Mesenchymal stem cell (in vitro differentiated cells and primary cell): ENCODE results near the gene CELF4.

Source experiments
- DNase-seq: peaks from one replicate; pipeline ENCODE4 v3.0.0-alpha.2; 2013
- H2AFZ ChIP-seq: one replicate; pipeline ENCODE4 v1.6.1; 2013; ENCODE audit warnings: low read depth, mild to moderate bottlenecking, control low read depth, inconsistent platforms, low read length, moderate library complexity
- H2AK5ac ChIP-seq: 2 replicates; pipeline ENCODE4 v1.6.1; 2013; ENCODE audit warnings: low read length, moderate library complexity, mild to moderate bottlenecking, inconsistent platforms; ENCODE audit not compliant: severe bottlenecking
- H2BK120ac ChIP-seq: one replicate; pipeline ENCODE4 v1.6.1; 2013; ENCODE audit warnings: low read depth, mild to moderate bottlenecking, inconsistent platforms, low read length, moderate library complexity
- H2BK12ac ChIP-seq, 2 experiments: one replicate each; pipeline ENCODE4 v1.6.1; 2013; ENCODE audit warnings: inconsistent platforms in 2 of 2, low read length in 2 of 2, mild to moderate bottlenecking in 2 of 2, moderate library complexity in 2 of 2, control low read depth in 1 of 2
- H2BK15ac ChIP-seq: one replicate; pipeline ENCODE4 v1.6.1; 2013; ENCODE audit warnings: mild to moderate bottlenecking, low read depth, inconsistent platforms; ENCODE audit not compliant: poor library complexity, severe bottlenecking
- H2BK5ac ChIP-seq: 2 replicates; pipeline ENCODE4 v1.6.1; 2013; ENCODE audit warnings: low read depth, mild to moderate bottlenecking, low read length, control low read depth, inconsistent platforms; ENCODE audit not compliant: poor library complexity, severe bottlenecking
- H3K14ac ChIP-seq, 2 experiments: one replicate each; pipeline ENCODE4 v1.6.1; 2013; ENCODE audit warnings: inconsistent platforms in 2 of 2, low read length in 2 of 2, control low read depth in 1 of 2, mild to moderate bottlenecking in 1 of 2, moderate library complexity in 1 of 2
- H3K18ac ChIP-seq, 2 experiments: one replicate each; pipeline ENCODE4 v1.6.1; 2013; ENCODE audit warnings: inconsistent platforms in 2 of 2, low read length in 2 of 2, control low read depth in 1 of 2, low read depth in 1 of 2, mild to moderate bottlenecking in 1 of 2
- H3K23ac ChIP-seq, 2 experiments: one replicate each; pipeline ENCODE4 v1.6.1; 2013; ENCODE audit warnings: inconsistent platforms in 2 of 2, low read length in 2 of 2, mild to moderate bottlenecking in 2 of 2, moderate library complexity in 2 of 2, control low read depth in 1 of 2
- H3K27ac ChIP-seq: 2 replicates; pipeline ENCODE4 v1.5.1; 2013; ENCODE audit warnings: mild to moderate bottlenecking, moderate library complexity, low read length, control low read depth, inconsistent platforms; ENCODE audit not compliant: poor library complexity, severe bottlenecking
- H3K27me3 ChIP-seq, 2 experiments: 2 replicates each; pipeline versions ENCODE4 v1.6.1 to v1.7.0; 2013; ENCODE audit warnings: low read length in 2 of 2, mild to moderate bottlenecking in 2 of 2, moderate library complexity in 2 of 2, control low read depth in 1 of 2, inconsistent platforms in 1 of 2; ENCODE audit not compliant: control insufficient read depth in 1 of 2, insufficient read depth in 1 of 2
- H3K36me3 ChIP-seq, 2 experiments: 2 replicates each; pipeline versions ENCODE4 v1.6.1 to v1.7.0; 2013; ENCODE audit warnings: low read length in 2 of 2, control low read depth in 1 of 2, inconsistent platforms in 1 of 2, low read depth in 1 of 2, mild to moderate bottlenecking in 1 of 2; ENCODE audit not compliant: insufficient read depth in 2 of 2, control insufficient read depth in 1 of 2
- H3K4ac ChIP-seq, 2 experiments: one replicate each; pipeline ENCODE4 v1.6.1; 2013; ENCODE audit warnings: inconsistent platforms in 2 of 2, low read length in 2 of 2, mild to moderate bottlenecking in 2 of 2, moderate library complexity in 2 of 2, control low read depth in 1 of 2, low read depth in 1 of 2
- H3K4me1 ChIP-seq: 2 replicates; pipeline ENCODE4 v1.6.1; 2013; ENCODE audit warnings: low read depth, low read length, control low read depth; ENCODE audit not compliant: control insufficient read depth, insufficient read depth
- H3K4me2 ChIP-seq: 2 replicates; pipeline ENCODE4 v1.6.1; 2013; ENCODE audit warnings: low read length, mild to moderate bottlenecking, inconsistent platforms; ENCODE audit not compliant: poor library complexity, severe bottlenecking
- H3K4me3 ChIP-seq, 2 experiments: 2 replicates each; pipeline versions ENCODE4 v1.5.1 to v1.7.0; 2013; ENCODE audit warnings: low read length in 2 of 2, mild to moderate bottlenecking in 2 of 2, control low read depth in 1 of 2, low read depth in 1 of 2; ENCODE audit not compliant: insufficient read depth in 1 of 2
- H3K79me1 ChIP-seq: replicated peaks from 2 replicates; pipeline ENCODE4 v1.6.1; 2013; ENCODE audit warnings: mild to moderate bottlenecking, control low read depth, low read length, inconsistent platforms; ENCODE audit not compliant: poor library complexity, severe bottlenecking
- H3K9ac ChIP-seq: 2 replicates; pipeline ENCODE4 v1.7.0; 2013; ENCODE audit warnings: mild to moderate bottlenecking, low read length, moderate library complexity
- H3K9me3 ChIP-seq: 2 replicates; pipeline ENCODE4 v1.7.0; 2013; ENCODE audit warnings: mild to moderate bottlenecking, low read length; ENCODE audit not compliant: control insufficient read depth
- H4K8ac ChIP-seq: one replicate; pipeline ENCODE4 v1.6.1; 2013; ENCODE audit warnings: inconsistent platforms, mild to moderate bottlenecking, low read length, moderate library complexity
- H4K91ac ChIP-seq: one replicate; pipeline ENCODE4 v1.6.1; 2013; ENCODE audit warnings: mild to moderate bottlenecking, low read length, inconsistent platforms
- WGBS: methylation state at CpG from one replicate; pipeline ENCODE4 v1.1.7; 2013; ENCODE audit warnings: mixed read lengths; 5-methylcytosine and 5-hydroxymethylcytosine counted together

Gene CELF4

DNA sequence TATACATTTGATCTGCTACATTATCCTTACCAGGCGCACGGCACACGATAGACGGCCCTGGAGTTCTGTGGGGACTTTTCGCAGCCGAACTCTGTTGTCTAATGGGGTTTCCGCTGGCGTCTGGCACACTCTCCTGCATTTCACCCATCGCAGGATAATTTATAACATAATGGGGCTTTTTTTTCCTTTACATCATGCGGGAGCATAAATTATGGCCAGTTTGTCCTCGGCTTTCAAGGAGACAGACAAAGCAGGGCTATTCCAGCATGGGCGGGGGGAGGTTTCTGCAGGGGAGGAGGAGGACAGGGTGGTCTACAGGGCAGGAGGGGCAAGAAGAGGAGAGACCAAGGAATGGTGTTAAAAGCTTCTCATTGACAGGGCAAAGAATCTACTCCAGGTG lies 279.8 kb downstream of the CELF4 start:
- H2AK5ac ChIP-seq: no peak overlapping the region
- H4K8ac ChIP-seq: no peak overlapping the region
- 89% methylated on average over 10 of the region's 12 CpGs for WGBS
- H2AFZ ChIP-seq: no peak overlapping the region
- H4K91ac ChIP-seq: no peak overlapping the region
- no peak overlapping the region for H3K18ac ChIP-seq
- no peak overlapping the region for H3K27ac ChIP-seq
- H2BK12ac ChIP-seq: no peak overlapping the region
- H3K27me3 ChIP-seq: peaks cover 46 to 63% of the 10 kb centered on the region in 2 experiments
- no peak overlapping the region for H2BK5ac ChIP-seq
- no peak overlapping the region for H3K9ac ChIP-seq
- H3K79me1 ChIP-seq: no peaks in the 10 kb centered on the region
- no peaks in the 10 kb centered on the region for H3K9me3 ChIP-seq
- H2BK120ac ChIP-seq: no peak overlapping the region
- no peak overlapping the region for H2BK15ac ChIP-seq
- no peak overlapping the region for H3K4me2 ChIP-seq
- DNase-seq: no peak
- H3K4ac ChIP-seq: no peak overlapping the region
- H3K14ac ChIP-seq: no peak overlapping the region
- H3K4me1 ChIP-seq: peaks cover 3% of the 10 kb centered on the region
- no peak overlapping the region for H3K4me3 ChIP-seq
- H3K36me3 ChIP-seq: no peaks in the 10 kb centered on the region
- H3K23ac ChIP-seq: no peak overlapping the region

- no peak overlapping the region for H2BK15ac ChIP-seq
- H3K14ac ChIP-seq: no peak overlapping the region
- H3K9me3 ChIP-seq: no peaks in the 10 kb centered on the region
- H2BK120ac ChIP-seq: no peak overlapping the region
- peaks cover 3% of the 10 kb centered on the region for H3K4me1 ChIP-seq
- H3K4me2 ChIP-seq: no peak overlapping the region
- H3K4ac ChIP-seq: no peak overlapping the region
- peaks cover 59 to 71% of the 10 kb centered on the region in 2 experiments for H3K27me3 ChIP-seq
- no peak overlapping the region for H2BK12ac ChIP-seq
- H3K79me1 ChIP-seq: no peaks in the 10 kb centered on the region
- 90% methylated on average over 7 of the region's 7 CpGs for WGBS
- H2BK5ac ChIP-seq: no peak overlapping the region
- no peak overlapping the region for H3K23ac ChIP-seq
- H3K36me3 ChIP-seq: no peaks in the 10 kb centered on the region
- no peak overlapping the region for H3K27ac ChIP-seq
- H3K9ac ChIP-seq: no peak overlapping the region
- no peak overlapping the region for H4K91ac ChIP-seq
- H2AFZ ChIP-seq: no peak overlapping the region
- no peak overlapping the region for H3K4me3 ChIP-seq
- no peak overlapping the region for H4K8ac ChIP-seq
- DNase-seq: no peak
- H2AK5ac ChIP-seq: no peak overlapping the region
- H3K18ac ChIP-seq: no peak overlapping the region
Observed at GRCh38 chr18:37284260-37284659, 281.3 kb downstream of the CELF4 start.

DNA sequence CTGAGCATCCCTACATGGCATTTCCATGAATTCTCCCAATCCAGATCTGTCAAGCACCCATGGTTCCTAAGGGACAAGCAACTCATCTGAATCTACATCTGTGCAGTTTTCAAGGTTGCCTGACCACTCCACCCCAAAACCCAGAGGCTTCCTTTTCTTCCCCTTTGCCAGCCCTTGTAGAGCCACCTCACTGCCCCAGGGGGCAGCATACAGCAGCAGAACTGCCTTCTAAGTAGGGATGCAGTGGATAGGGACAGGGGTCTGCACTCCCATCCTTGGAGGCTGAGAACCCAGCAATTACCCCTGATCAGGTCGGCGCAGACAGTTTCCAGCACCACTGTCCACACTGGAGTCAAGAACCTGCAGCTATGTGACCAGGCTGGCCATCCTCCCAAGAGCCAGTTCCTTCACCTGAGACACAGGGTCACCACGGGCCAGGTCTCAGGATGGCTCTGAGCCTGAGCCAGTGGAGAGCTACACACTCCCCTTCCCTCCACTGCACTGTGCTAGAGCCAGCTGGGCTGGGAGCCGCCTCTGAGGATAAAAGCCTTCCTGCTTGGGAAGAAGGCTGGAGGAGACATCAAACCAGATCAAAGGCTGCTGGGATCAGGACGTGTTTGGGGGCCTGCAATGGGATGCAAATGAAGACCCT lies 283.1 kb downstream of the CELF4 start:
- H3K23ac ChIP-seq: no peak overlapping the region
- H2AFZ ChIP-seq: no peak overlapping the region
- 38% methylated on average over 5 of the region's 5 CpGs for WGBS
- H3K4me3 ChIP-seq: no peak overlapping the region
- H2BK12ac ChIP-seq: no peak overlapping the region
- no peak overlapping the region for H2BK120ac ChIP-seq
- peaks cover 3% of the 10 kb centered on the region for H3K4me1 ChIP-seq
- no peak overlapping the region for H2BK5ac ChIP-seq
- H3K36me3 ChIP-seq: no peaks in the 10 kb centered on the region
- H3K79me1 ChIP-seq: no peaks in the 10 kb centered on the region
- no peak overlapping the region for H3K4ac ChIP-seq
- DNase-seq: no peak
- H3K27ac ChIP-seq: no peak overlapping the region
- no peak overlapping the region for H2BK15ac ChIP-seq
- H3K9ac ChIP-seq: no peak overlapping the region
- peaks cover 57 to 78% of the 10 kb centered on the region in 2 experiments for H3K27me3 ChIP-seq
- H2AK5ac ChIP-seq: no peak overlapping the region
- H4K8ac ChIP-seq: no peak overlapping the region
- H3K9me3 ChIP-seq: no peaks in the 10 kb centered on the region
- no peak overlapping the region for H3K4me2 ChIP-seq
- no peak overlapping the region for H3K18ac ChIP-seq
- no peak overlapping the region for H4K91ac ChIP-seq
- no peak overlapping the region for H3K14ac ChIP-seq

GRCh38 chr18:37280701-37281393 lies 284.8 kb downstream of the CELF4 start:
- WGBS: 65% methylated on average over 11 of the region's 11 CpGs
- H3K79me1 ChIP-seq: no peaks in the 10 kb centered on the region
- no peaks in the 10 kb centered on the region for H3K9me3 ChIP-seq
- no peak overlapping the region for H3K4ac ChIP-seq
- H4K91ac ChIP-seq: no peak overlapping the region
- peaks cover 3% of the 10 kb centered on the region for H3K4me1 ChIP-seq
- no peak overlapping the region for H3K14ac ChIP-seq
- H2BK5ac ChIP-seq: no peak overlapping the region
- H2AFZ ChIP-seq: no peak overlapping the region
- no peak overlapping the region for H3K4me2 ChIP-seq
- no peak overlapping the region for H3K4me3 ChIP-seq
- H3K27ac ChIP-seq: no peak overlapping the region
- H4K8ac ChIP-seq: no peak overlapping the region
- no peak overlapping the region for H2BK12ac ChIP-seq
- no peak overlapping the region for H2AK5ac ChIP-seq
- no peak overlapping the region for H3K9ac ChIP-seq
- H2BK15ac ChIP-seq: no peak overlapping the region
- H3K18ac ChIP-seq: no peak overlapping the region
- no peak overlapping the region for H2BK120ac ChIP-seq
- no peaks in the 10 kb centered on the region for H3K36me3 ChIP-seq
- peaks cover 70 to 81% of the 10 kb centered on the region in 2 experiments for H3K27me3 ChIP-seq
- no peak overlapping the region for H3K23ac ChIP-seq
- no peak for DNase-seq
